ENCODE data around the gene C14orf132. TPM values are rescaled to one million over a fixed set of nuclear protein-coding genes. Genes with fewer than 3 reads are reported as not detected.

The C14orf132 gene
- total RNA-seq, 2 donors from 2014 or later = 1.6 to 5.6 TPM

DNA sequence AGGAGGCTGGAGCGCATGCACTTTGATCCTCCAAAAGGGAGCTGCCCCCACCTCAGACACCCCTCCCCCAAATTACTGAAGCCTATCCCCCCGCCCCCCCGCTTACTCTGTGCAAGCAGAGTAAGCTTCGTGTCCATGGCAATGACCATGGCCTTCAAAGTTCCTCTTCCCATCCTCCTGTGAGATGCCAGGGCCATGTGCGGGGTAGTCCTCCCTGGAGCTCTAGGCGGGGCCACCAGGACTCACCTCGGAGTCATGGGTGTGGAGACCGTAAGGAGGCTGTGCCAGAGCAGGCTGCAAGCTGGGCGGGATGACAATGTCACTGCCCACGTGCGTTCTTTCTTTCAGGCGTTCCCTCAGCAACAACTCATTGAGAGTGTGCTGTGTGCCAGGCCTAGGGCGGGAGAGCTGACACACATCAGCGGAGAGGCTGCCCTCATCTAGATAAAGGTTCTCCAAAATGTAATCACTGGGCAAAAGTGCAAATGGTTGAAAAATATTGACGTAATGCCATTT, 66.8 kb downstream of the C14orf132 start:
- Histone ChIP-seq H3K27me3 (no peaks in the 10 kb centered on the region), H3K4me3 (no peak overlapping the region), H3K4me1 (no peaks in the 10 kb centered on the region), H3K36me3 (no peaks in the 10 kb centered on the region), H3K9me3 (no peaks in the 10 kb centered on the region), H3K27ac (peak overlapping the region in 1 of 2 donors; percentile 5)
- TF ChIP-seq, protein P1, sequence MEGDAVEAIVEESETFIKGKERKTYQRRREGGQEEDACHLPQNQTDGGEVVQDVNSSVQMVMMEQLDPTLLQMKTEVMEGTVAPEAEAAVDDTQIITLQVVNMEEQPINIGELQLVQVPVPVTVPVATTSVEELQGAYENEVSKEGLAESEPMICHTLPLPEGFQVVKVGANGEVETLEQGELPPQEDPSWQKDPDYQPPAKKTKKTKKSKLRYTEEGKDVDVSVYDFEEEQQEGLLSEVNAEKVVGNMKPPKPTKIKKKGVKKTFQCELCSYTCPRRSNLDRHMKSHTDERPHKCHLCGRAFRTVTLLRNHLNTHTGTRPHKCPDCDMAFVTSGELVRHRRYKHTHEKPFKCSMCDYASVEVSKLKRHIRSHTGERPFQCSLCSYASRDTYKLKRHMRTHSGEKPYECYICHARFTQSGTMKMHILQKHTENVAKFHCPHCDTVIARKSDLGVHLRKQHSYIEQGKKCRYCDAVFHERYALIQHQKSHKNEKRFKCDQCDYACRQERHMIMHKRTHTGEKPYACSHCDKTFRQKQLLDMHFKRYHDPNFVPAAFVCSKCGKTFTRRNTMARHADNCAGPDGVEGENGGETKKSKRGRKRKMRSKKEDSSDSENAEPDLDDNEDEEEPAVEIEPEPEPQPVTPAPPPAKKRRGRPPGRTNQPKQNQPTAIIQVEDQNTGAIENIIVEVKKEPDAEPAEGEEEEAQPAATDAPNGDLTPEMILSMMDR (IDR thresholded peaks at IDR 0.05) = no peak
- no peak for DNase-seq (ENCODE audit: low spot score)

DNA sequence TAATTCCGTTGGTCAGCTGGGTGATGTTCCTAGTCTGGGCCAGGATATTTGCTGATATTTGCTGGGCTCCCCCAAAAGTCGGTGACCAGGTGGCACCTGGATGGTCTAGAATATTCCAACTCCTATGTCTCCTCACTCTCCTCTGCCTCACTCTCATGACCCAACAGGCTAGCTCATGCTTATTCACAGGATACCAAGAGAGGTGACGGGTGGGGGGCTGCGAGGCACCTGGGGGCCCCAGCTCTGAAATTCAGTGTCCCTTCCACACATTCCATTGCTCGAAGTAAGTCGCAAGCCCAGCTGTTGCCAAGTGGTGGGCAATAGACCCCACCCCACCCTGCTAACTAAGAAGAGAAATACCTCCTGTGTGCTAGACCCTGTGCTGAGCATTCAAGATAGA, 67.7 kb downstream of the C14orf132 start:
- Histone ChIP-seq H3K27ac (no peak overlapping the region), H3K36me3 (no peaks in the 10 kb centered on the region), H3K9me3 (no peaks in the 10 kb centered on the region), H3K27me3 (no peaks in the 10 kb centered on the region), H3K4me3 (no peak overlapping the region), H3K4me1 (no peaks in the 10 kb centered on the region)
- DNase-seq (ENCODE audit: low spot score) = no peak
- TF ChIP-seq, protein P1 (IDR thresholded peaks at IDR 0.05) = no peak

DNA sequence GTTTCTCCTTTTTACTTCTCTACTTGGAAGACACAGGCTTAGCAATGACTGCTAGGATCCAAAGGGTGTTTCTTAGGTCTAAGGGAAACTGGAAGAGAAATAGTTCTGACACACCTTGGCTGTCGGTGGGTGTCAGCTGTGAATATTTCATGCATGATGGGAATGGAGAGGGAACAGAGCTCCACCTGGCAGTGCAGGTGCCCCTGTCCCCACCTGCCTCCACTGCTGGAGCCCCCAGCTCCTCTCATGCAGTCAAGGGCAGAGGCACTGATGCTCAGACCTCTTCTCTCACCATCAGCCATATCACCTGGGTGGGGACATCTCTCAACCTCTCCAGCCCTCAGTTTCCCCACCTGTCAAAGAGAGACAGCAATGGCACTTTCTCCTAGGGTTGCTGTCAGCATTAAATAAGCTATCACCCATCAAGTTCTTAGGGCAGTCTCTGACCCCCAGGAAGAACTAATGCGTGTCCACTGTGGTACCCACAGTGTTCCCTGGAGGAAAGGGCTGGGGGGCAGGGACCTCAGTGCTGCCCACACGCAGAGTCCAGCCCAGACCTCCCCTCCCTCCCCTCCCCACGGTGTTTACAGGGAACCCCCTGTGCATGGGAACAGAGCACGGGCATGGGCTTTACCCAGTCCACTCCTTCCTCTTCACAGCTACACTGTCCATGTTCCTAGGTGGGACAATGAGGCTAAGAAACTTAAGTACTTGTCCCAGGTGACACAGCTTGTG, 69.1 kb downstream of the C14orf132 start:
- no peaks in the 10 kb centered on the region for H3K36me3 ChIP-seq
- no peaks in the 10 kb centered on the region for H3K9me3 ChIP-seq
- TF ChIP-seq, protein P1 (IDR thresholded peaks at IDR 0.05) = no peak
- no peaks in the 10 kb centered on the region for H3K27me3 ChIP-seq
- no peak overlapping the region for H3K27ac ChIP-seq
- H3K4me3 ChIP-seq = no peak overlapping the region
- no peaks in the 10 kb centered on the region for H3K4me1 ChIP-seq
- no peak for DNase-seq (ENCODE audit: low spot score)

DNA sequence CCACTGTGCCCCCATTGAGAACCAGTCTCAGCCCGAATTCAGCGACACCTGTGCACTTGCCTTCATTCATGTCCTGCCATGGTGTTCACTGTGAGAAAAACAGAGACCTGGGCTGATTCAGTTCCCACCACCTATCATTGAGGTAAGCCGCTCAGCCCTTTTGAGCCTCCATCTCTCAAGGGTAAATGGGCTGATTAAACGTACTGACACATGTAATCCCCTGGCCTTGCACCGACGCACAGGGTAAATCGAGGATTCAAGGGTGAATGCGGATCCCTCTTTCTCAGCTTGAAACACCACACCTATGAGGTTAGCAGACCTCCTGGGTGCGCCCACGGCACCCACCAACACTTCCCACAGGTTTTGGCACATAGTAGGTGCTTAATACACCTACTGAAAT, 69.7 kb downstream of the C14orf132 start:
- H3K9me3 ChIP-seq = no peaks in the 10 kb centered on the region
- TF ChIP-seq, protein P1 (IDR thresholded peaks at IDR 0.05) = no peak
- H3K36me3 ChIP-seq = no peaks in the 10 kb centered on the region
- H3K27me3 ChIP-seq = no peaks in the 10 kb centered on the region
- DNase-seq (ENCODE audit: low spot score) = no peak
- no peak overlapping the region for H3K27ac ChIP-seq
- no peak overlapping the region for H3K4me3 ChIP-seq
- no peaks in the 10 kb centered on the region for H3K4me1 ChIP-seq

DNA sequence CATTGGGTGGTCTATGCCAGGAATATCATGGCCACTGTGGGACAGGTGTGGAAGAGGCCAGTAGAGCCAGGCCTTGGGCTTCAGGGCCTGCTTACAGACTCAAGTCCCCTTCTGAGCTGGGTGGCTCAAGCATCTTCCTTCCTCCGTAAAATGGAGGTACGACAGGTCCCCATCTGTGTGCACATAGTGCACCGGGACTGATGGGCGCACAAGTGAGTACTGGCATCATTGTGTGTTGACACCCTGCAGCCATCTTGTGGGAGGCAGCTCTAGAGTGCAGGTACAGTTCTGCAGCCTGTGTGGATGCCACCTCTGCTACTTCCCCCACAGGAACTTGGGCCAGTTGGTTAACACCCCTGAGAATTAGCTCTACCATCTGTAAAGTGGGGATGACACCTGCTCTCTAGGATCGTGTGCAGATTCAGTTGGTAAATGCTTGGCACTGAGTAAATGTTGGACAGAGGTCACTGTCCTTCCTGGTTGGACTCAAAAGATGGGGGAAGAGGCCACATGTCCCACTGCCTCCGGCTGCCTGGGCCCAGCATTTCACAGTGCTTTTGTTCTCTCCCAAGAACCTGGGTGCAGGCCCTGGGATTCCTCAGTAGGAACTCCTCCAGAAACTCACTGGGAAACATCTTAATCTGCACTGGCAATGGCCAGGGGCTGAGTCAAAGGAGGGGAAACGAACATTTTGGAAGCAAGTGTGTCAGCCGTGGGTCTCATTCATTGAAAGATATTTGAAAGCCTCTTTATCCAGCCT, 70.6 kb downstream of the C14orf132 start:
- Histone ChIP-seq H3K9me3 (no peaks in the 10 kb centered on the region), H3K27ac (no peak overlapping the region), H3K4me1 (no peaks in the 10 kb centered on the region), H3K36me3 (no peaks in the 10 kb centered on the region), H3K27me3 (no peaks in the 10 kb centered on the region), H3K4me3 (no peak overlapping the region)
- DNase-seq (ENCODE audit: low spot score) = no peak
- TF ChIP-seq, protein P1 (IDR thresholded peaks at IDR 0.05) = no peak
